ENCODE results near the gene AP3M1.
A peak's percentile ranks its signal among the peaks of the same experiment; 100 is the strongest.
"Not testable (repeated sequence)": the region's sequence is repeated elsewhere in the genome, so short reads cannot be mapped to it uniquely, and the experiment has no call there.

AP3M1 gene, protein sequence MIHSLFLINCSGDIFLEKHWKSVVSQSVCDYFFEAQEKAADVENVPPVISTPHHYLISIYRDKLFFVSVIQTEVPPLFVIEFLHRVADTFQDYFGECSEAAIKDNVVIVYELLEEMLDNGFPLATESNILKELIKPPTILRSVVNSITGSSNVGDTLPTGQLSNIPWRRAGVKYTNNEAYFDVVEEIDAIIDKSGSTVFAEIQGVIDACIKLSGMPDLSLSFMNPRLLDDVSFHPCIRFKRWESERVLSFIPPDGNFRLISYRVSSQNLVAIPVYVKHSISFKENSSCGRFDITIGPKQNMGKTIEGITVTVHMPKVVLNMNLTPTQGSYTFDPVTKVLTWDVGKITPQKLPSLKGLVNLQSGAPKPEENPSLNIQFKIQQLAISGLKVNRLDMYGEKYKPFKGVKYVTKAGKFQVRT

DNA sequence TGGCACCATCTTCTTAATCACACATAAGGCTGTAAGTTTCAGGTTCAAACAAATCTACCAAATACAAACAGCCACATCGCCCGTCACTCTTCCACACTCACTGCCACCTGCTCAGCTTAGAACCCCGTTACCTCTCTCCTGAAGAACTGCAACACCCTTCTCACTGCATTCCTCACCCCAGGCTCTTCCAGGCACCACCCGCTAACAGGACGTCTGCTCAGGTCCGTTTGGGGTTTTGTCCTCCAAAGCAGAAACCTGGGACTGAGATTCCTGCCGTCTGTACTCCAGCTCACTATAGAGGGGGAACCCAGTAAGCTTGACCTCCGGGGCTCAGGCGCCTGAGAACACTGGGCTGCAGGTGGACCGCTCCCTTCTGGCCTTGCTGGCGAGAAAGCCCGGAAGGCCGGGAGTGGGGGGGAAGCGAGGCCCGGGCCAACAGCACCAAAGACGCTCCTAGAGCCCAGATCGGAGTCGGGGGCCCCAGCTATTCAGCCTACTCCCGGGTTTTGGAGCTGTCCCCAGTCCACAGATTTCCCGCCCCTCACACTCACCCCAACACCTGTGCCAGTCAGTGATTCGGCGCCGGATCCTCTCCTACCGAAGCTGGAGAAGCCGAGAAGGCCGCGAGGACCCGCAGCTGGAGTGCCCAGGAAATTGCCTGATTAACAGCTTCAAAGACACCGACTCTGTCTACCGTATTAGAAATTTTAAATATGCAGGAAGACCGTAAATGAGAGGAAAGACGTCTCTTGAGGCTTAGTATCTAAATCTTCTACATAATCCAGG is at the start of gene AP3M1:
TSS of gene AP3M1 (minus strand) at position 625 of the 786 bp plus-strand sequence. CDS start 12,449 bp downstream, outside the sequence.
- DNase-seq = peak; percentile 84

DNA sequence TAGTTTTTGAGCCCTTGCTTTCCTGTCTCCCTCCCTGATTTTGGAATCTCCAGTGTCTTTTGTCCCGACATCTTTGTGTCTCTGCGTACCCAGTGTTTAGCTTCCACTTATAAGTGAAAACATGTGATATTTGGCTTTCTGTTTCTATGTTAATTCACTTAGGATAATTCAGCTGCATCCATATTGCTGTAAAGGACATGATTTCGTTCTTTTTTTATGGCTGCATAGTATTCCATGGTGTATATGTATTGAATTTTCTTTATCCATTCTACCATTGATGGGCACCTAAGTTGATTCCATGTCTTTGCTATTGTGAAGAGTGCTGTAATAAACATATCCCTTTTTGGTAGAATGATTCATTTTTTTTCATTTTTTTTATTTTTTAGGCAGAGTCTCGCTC is 48.7 kb upstream of the AP3M1 start:
- DNase-seq = no peak

DNA sequence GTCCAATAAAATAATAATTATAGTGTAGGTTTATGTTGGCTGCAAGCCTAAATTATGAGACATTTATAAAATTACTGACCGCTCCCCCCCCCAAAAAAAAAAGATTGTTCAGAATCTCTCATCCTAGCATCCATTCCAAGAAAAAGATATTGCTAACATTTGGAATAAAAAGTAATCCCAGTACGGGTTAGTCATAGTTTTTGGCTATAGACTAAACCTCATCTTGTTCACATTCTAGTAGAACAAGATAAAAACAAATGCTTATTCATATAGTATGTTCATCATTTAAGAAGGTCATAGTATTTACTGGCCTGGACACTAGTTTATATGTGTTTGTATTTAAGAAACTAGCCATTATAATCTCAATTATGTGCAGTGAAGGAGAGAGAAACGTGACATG is 44.4 kb upstream of the AP3M1 start:
- no peak for DNase-seq

DNA sequence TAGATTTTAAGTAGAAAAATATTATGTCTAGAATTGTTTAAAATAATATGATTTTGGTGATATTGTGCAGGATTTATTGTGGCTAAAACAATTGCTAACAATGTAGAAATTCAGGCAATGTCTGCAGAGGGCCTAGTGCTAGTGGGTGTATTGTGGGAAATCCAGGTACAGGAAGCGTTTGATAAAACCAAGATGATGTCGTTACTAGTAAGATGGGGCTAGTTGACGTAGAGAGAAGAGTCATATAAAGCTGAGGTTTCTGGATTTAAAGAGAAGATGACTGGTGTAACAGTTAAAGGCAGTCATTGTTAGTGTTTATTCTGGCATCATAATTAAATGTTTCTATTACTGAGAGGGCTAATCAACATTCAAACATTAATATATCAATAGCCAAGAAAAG is 43.9 kb upstream of the AP3M1 start:
- DNase-seq = no peak

DNA sequence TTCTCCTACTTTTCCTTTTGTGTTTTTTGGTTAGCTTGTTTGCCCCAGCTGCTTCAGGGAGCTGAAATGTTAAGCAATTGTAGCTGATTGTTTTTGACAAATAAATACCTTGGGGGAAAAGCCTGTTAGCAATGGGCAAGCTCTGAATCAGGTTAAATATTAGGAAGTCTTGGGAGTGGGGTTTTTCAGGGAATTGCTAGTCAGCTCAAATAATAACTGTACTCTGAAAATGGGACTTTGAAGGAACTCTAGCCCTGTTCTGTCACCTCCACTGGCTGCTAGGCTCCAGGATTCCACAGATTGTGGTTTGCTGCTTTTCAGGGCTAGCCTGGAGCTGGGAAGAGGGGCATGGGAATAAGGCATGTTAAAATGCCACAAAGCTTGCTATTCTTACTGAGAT is 39.9 kb upstream of the AP3M1 start:
- no peak for DNase-seq

DNA sequence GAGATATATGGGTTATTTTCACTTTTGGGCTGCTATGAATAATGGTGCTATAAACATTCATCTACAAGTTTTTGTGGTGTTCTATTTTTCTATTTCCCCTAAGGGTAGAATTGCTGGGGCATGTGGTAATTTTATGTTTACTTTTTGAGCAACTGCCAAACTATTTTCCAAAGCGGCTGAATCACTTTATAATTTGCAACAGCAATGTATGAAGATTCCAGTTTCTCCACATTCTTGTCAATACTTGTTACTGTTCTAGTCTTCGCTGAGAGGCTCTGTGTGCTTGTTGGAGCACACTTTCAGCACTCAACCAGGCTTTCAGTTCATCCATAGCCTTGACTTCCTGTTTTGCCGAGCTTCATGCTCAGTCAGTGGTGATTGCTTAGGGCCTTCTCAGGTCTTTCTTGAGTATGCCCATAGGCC is 39.4 kb upstream of the AP3M1 start:
- DNase-seq = peak; percentile 16

DNA sequence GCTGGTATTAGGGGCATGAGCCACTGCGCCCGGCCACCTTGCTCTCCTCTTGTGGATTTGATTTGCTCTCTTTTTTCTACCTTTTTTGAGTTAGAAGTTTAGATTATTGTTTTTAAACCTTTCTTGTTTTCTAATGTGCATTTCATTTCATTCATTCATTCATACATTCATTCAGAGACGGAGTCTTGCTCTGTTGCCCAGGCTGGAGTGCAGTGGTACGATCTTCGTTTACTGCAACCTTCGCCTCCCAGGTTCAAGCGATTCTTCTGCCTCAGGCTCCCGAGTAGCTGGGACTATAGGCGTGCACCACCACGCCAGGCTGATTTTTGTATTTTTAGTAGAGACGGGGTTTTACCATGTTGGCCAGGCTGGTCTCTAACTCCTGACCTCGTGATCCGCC is 38.0 kb upstream of the AP3M1 start:
- not testable (repeated sequence) for DNase-seq

DNA sequence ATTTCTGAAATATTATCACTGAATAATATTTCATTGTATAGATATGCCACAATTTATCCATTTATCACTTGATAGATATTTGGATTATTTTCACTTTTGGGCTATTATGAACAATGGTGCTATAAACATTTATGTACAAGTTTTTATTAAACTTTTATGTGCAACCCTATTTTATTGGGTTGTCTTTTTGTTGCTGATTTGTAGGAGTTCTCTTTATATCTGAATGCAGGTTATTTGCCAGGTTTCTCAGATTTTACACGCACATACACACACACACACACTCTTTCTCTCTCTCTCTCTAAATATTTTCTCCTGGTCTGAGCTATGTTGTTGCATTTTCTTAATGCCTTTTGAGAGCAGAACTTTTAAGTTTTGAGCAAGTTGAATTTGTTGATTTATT is 36.6 kb upstream of the AP3M1 start:
- DNase-seq = no peak

DNA sequence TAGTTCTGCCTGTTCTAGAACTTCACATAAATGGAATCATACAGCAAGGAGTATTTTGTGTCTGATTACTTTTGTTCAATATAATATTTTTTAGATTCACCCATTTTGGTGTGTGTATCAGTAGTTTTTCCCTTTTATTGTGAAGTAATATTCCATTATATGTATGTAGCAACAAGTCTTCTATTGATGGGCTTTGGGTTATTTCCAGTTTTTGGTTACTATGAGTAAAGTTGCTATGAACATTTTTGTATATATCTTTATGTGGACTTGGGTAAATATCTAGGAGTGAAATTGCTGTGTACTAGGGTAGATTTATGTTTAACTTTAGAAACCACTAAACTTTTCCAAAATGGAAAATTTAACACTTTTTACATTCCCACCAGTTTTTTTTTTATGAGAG is 36.0 kb upstream of the AP3M1 start:
- no peak for DNase-seq

DNA sequence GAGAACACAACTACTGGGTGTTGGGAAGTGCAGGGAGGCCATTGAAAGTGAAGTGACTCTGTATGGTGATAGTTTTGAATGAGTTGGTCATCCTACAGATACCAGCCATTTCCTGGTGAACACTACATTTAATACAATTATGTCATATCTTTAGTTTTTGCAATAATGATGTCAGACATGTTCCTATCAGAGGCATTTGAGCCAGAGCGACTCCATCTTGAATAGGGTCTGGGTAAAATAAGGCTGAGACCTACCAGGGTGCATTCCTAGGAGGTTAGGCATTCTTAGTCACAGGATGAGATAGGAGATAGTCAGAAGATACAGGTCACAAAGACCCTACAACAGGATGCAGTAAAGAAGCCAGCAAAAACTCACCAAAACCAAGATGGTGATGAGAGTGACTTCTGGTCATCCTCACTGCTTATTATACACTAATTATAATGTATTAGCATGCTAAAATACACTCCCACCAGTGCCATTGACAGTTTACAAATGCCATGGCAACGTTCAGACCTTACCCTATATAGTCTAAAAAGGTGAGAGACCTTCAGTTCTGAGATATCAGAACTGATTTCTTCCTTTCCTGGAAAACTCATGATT is 28.6 kb upstream of the AP3M1 start:
- DNase-seq = no peak

DNA sequence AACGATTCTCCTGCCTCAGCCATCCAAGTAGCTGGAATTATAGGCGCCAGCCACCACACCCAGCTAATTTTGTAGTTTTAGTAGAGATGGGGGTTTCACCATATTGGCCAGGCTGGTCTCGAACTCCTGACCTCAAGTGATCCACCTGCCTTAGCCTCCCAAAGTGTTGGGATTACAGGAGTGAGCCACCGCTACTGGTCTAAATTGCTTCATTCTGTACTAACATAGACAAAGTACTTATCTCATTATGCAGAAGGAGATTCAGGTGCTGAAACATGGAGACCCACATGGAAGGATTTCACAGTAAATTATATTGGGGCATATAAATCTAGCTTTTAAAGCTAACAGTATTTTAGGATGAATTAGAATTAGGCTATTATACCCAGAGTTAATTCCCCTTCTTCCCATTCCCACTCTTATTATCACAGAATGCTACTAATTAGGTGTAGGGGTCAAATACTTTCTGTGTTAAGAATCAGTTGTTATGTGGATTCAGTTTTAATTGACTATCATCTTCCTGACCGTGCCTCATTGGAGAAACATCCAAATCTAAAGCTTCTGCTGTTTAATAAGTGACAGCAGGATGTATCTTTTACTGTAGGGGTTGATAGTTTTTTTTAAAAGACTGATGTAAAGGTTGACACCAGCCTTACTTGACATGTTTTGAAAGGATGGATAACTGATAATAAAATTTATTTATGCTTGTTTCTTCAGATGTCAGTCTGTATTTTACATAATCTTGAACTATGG is 27.6 kb upstream of the AP3M1 start:
- DNase-seq = no peak

DNA sequence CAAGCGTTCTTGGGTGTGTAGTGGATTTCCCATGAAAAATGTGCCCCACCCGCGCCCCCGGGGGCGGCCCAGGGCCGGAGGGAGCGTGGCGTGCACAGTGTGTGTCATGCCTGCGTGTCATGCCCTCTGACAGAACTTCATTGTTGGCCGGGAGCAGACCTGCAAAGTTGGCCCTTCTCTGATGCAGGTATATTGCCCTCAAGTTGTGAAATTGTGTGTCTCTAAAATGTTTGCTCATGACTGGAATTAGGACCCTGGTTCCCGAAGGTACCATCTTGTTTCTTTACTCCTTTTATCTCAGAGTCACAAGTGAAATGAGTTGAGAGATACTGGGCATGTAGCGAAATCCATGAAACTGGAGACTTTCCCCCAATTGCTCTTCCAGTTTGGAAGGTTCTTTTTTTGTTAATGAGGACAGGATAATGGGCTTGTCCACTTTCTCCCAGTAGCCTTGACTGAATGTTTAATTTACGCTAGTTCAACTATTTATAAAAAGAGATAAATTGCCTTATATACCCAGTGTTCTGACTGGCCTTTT is 26.6 kb upstream of the AP3M1 start:
- no peak for DNase-seq

DNA sequence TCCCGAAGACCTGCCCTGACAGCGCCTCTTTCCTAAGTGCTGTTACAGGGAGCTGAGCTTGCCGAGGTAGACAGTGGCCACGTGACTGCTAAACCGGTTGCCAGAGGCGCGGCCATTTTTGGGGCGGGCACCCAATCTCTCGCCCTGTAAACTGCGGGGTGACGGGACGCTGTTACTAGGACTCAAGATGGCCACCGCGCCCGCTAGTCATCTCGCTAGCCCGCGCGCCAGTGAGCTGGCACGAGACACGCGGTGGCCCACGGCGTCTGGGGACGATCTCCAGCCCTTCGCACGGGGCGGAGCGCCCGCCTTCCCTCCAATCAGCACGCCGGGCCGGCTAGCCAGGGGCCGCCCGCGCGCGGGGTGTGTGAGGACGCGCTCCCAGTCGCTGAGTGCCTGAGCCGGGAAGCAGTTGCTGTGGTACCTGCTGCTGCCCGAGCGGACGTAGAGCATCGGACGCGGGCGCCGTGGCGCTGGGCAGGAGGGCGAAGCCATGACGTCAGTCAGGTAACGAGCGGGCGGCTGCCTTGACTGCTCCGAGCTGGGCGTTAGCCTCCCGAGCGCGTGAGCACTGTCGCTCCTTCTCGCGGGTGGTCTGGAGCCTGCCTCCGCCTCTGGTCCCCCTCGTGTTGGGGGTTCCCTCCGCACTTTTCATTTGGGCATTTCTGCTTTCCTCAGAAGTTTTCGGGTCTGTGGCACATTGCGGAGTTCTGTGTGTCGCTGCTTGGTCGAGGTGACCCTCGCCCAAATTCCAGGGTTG is 25.9 kb upstream of the AP3M1 start:
- DNase-seq = peak; percentile 98

DNA sequence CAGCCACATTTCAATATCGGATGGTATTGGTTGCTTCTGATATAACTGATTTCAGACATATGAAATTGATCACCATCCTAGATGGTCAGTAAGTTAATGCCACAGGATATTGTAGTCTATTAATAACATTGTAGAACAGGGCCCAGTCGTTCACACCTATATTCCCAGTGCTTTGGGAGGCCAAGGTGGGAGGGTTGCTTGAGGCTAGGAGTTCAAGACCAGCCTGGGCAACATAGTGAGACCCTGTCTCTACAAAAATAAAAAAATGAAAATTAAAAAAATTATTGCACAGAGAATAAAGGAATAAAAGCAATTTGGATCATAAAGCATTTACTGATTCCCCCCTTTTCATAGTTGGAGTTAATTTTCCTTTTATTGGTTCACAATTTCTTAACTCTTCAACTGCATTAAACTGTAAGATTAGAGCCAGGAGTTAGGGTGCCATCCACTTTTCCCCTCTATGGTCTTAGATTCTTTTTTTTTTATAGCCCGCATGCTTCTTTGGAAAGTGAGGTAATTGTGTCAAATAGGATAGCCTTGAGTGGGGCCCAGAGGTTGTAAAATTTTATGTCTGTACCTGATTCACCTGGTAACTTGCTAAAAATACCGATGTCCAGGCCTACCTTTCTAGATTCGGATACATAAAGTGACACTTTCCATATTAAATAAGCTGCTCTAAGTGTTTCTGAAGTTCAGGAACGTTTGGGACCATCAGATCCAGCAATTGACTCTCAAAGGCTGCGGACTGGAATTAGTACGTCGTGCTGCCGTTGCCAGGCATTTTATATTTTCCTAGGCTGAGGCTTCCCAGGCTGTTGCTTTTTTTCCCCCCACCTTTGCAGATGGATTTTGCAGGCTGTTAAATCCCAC is 25.1 kb upstream of the AP3M1 start:
- no peak for DNase-seq

DNA sequence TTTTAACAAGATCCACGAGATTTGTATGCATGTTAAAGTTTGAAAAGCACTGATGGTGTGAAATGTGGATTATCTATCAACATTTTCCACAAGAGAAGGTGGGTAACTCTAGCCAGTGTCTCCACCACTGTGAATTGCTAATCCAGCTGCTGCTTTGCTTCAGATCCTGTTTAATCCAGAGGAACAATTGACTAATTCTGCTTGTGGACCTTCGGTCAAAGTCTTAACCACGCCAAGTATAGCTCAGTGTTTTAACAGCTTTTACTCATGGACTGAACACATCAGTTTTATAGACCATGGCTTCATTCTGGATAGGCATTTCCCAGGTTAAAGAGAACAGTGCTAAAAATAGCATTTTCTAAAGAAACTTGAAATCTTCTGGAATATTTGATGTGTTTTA is 23.9 kb upstream of the AP3M1 start:
- no peak for DNase-seq

DNA sequence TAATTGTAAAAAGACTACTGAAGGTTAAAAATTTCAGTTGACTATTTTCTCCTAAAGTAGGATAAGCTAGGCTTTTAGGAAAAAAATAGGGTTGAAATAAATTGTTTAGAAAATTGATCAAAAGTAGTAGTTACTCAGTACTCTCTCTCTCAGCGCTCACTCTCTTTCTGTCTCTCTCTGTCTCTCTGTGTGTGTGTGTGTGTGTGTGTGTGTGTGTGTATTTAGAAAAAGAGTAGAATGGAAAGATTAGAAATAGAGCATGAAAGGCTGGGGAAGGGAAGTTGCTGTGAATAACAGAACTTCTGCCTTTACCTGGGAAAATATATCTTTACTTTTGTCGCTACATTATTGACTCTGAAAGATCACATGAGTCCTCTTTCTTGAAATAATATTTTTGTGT is 21.0 kb upstream of the AP3M1 start:
- no peak for DNase-seq

DNA sequence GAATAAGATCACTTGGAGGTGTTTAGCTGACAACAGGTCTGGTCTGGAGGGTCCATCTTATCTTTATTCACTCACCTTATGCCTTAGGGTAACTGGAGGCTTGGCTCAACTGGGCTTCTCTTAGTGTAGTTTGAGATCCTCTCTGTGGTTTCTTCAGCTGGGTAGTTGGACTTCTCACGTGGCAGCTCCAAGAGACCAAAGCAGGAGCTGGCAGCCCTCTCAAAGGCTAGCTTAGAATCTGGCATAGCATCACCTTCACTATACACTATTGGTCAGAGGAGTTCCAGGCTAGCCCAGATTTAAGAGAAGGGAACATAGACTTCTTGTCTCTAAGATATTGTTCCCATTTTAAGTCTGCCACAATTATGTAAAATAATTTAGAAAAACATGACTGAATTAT is 16.8 kb upstream of the AP3M1 start:
- DNase-seq = no peak

DNA sequence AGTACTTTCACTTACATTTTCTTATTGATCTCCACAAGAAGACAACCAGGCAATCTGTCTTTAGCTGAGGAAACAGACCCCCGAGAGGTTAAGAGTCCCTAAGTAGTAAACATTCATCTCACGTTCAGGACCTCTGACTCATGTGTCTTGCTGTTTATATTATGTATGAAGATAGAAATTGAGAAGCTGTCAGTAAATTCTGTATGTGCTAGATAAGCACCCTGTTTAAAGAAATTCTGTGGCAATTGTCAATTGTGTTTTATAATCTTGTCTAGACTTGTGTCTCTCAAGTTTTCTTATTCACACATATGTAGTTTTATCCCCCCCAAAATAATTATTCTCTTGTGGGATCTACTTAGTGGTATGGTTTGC is 14.9 kb upstream of the AP3M1 start:
- DNase-seq = no peak

DNA sequence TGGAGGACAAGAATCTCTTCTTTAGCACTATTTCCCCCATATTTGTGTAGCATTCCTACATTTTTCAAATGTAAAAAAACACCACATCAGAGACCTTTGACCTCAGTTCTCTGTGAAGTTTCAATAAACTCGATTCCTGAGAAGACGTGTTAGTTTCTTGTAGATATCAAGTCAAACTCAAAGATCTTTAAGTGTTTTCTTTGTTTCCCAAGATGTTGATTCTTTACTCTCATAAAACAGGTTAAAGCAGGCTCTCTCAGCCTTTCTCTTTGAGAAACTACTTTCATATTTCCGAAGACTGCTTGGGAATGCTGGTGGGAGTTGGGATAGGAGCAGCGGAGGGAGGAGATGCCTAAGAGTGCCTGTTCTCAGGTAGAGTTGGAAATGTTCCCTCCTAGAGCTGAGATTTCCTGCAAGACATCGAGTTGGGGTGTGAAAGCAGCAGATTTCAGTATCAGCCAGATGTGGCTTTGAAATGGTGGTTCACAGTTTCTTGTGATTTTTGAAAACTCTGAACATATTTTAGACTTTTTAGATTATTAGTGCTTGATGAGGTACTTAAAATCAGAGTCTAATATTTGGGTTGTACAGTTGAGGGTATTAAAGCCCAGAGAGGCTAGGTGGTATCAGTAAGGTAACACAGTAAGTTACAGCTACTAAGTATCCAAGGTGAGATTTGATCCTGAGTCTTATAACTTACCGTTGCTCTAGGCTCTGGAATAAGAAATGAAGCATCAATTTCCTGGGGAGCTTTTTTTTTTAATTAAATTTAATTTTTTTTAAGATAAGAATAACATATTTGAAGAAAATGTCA is 14.3 kb upstream of the AP3M1 start:
- no peak for DNase-seq
